Posterior vena cava (tissue), 2 donors: ENCODE data around the gene KCNN4. TPM values are rescaled to one million over a fixed set of nuclear protein-coding genes. Genes with fewer than 3 reads are reported as not detected.

Experiments used
- DNase-seq: peaks from one replicate; pipeline ENCODE4 v3.0.0-alpha.2; 2020; ENCODE audit warnings: low spot score
- intact Hi-C, 2 donors: fragments of 100-400 bp; cut with DNase I; formaldehyde crosslinking; loops; one replicate each; pipeline versions ENCODE4 v1.14.1 to v1.14.2; 2022 to 2023
- total RNA-seq, 2 donors: library from RNA; stranded (reverse); fragmentation: NEBNext Ultra II Directional; extraction: Animal tissue kit (Norgen Biotek cat#: 25700); gene quantifications; one replicate each; pipeline ENCODE4 v1.2.1, GENCODE V29; 2021
- donor health status: DM: yes; HTN: yes; CAD: no.
- donor health status: DM: yes; HTN: yes; CAD: no.

KCNN4 gene
- total RNA-seq, 2 donors from 2014 or later, result 4.0 to 5.8 TPM

GRCh38 chr19:43729919-43730318 is 50.9 kb downstream of the KCNN4 start:
- intact Hi-C loops, result no loop called here

GRCh38 chr19:43727593-43727853 is 53.2 kb downstream of the KCNN4 start:
- intact Hi-C loops, result no loop called here
- no peak for DNase-seq

More at GRCh38 chr19:43729919-43730318, 50.9 kb downstream of the KCNN4 start:
- DNase-seq, result no peak

GRCh38 chr19:43726736-43727592 is 53.8 kb downstream of the KCNN4 start:
- intact Hi-C loops, result no loop called here
- no peak for DNase-seq

DNA sequence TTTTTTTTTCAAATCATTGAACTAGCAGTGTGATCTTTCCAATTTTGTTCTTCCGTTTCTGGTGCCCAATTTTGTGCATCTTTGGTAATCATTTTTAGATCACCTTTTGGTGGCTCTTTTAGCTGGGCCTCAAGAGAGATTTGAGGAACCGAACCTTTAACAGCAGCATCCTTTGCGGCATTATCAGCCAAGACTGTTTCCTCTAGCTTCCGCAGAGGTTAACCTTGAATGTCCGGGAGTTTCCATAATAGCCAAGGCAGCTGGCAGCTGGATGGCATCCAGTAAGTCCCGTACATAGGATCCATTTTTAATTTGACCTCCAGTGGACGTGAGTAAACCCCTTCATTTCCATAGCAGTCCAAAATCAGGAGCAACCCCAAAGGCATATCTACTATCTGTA is 55.3 kb downstream of the KCNN4 start:
- no peak for DNase-seq
- intact Hi-C loops, result no loop called here

DNA sequence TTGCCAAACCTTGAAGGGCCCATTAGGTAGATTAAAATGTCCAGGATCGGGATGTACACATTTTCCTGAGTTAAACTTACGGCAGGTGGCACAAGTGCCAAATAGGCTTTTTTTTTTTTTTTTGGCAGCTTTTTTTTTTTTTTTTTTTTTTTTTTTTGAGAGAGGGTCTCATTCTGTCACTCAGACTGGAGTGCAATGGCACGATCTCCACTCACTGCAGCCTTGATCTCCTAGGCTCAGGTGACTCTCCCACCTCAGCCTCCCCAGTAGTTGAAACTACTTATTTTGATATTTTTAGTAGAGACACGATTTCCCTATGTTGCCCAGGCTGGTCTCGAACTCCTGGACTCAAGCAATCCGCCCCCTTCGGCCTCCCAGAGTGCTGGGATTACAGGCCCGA is 55.9 kb downstream of the KCNN4 start:
- DNase-seq, result no peak
- intact Hi-C loops, result no loop called here

DNA sequence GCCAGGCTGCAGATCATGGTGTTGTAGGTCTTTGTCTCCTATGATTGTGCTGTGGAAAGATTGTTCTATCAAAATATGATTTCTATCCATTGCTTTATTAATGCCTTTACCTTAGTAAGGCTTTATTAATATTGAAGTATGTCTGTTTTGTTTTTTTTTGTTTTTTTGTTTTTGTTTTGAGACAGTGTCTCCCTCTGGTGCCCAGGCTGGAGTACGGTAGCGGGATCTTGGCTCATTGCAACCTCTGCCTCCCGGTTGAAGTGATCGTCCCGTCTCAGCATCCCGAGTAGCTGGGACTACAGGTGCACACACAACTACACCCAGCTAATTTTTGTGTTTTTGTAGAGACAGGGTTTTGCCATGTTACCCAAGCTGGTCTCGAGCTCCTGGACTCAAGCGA is 57.2 kb downstream of the KCNN4 start:
- intact Hi-C loops, result no loop called here
- DNase-seq, result no peak

DNA sequence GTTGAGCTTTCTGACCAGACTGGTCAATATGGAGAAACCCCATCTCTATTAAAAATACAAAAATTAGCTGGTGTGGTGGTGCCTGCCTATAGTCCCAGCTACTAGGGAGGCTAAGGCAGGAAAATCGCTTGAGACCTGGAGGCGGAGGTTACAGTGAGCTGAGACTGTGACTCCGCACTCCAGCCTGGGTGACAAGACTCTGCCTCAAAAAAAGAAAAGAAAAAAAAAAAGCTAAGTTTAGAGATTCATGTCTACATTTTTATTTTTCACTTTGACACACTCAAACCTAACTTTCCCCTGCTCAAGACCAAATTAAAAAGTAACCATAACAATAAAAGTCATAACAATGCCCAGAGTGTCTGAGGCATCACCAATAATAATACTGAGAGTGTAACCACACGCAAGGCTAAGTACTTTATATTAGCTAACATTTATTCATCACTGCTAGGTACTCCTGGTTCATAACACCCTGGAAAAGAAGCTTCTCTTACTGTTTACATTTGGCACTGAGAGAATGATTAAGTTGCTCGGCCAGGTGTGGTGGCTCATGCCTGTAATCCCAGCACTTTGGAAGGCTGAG is 59.2 kb downstream of the KCNN4 start:
- DNase-seq, result no peak
- intact Hi-C loops, result no loop called here

- no peak for DNase-seq
- intact Hi-C loops, result no loop called here
These were observed 59.8 kb downstream of the KCNN4 start for GRCh38 chr19:43720936-43721335.

DNA sequence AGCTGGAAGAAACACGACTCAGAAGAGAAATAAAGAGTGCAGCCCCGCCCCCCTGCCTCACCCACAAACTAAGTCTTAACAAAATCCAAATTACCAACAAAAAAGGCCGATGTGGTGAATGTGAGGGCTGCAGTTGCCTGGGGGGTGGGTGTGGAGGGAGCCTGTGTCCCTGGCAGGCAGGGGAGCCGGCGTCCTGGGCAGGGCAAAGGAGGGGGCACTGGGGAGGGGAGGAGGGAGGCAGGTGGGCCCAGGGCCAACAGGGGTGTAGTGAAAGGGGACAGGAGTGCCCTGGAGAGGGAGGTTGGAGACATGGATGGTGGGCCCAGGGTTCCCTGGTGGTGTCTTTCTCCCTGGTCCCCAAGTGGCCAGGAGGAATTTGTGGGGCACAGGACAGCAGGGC is 60.9 kb downstream of the KCNN4 start:
- intact Hi-C loops, result no loop called here
- no peak for DNase-seq

DNA sequence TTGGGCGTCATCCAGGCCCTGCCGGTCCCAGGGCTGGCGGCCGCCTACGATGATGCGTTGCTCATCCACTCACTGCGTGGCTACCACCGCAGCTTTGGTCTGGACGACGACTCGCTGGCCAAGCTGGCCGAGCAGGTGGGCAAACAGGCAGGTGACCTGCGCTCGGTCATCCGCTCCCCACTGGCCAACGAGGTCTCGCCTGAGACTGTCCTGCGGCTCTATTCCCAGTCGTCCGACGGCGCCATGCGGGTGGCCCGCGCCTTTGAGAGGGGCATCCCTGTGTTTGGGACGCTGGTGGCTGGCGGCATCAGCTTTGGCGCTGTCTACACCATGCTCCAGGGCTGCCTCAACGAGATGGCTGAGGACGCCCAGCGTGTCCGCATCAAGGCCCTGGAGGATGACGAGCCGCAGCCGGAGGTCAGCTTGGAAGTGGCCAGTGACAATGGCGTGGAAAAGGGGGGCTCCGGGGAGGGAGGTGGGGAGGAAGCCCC is 61.4 kb downstream of the KCNN4 start:
- intact Hi-C loops, result no loop called here
- DNase-seq, result no peak

DNA sequence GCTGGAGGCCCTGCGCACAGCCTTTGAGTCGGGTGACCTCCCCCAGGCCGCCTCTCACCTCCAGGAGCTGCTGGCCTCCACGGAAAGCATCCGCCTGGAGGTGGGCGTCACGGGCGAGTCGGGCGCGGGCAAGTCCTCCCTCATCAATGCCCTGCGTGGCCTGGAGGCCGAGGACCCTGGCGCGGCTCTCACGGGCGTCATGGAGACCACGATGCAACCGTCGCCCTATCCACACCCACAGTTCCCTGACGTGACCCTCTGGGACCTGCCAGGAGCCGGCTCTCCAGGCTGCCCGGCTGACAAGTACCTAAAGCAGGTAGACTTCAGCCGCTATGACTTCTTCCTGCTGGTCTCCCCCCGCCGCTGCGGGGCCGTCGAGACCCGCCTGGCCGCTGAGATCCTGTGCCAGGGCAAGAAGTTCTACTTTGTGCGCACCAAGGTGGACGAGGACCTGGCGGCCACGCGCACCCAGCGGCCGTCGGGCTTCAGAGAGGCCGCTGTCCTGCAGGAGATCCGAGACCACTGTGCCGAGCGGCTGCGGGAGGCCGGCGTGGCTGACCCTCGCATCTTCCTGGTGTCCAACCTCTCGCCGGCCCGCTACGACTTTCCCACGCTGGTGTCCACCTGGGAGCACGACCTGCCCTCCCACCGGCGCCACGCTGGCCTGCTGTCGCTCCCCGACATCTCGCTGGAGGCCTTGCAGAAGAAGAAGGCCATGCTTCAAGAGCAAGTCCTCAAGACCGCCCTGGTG is 62.0 kb downstream of the KCNN4 start:
- intact Hi-C loops, result no loop called here

More for the DNA sequence above, 62.0 kb downstream of the KCNN4 start:
- peak; percentile 75 for DNase-seq

Other genes with a start within 250 kb of the KCNN4 start
- 1 to 10 TPM; 2.1 to 3.4 TPM for gene ZNF575, start 247.8 kb downstream of the KCNN4 start, total RNA-seq
- 10 to 100 TPM; 13.7 to 14.2 TPM for gene XRCC1, start 205.4 kb downstream of the KCNN4 start, total RNA-seq
- 10 to 100 TPM in 1 of 2 donors, 1 to 10 TPM in 1; 9.1 to 12.8 TPM for gene PINLYP, start 205.2 kb downstream of the KCNN4 start, total RNA-seq
- gene IRGQ, start 184.8 kb downstream of the KCNN4 start, total RNA-seq, result 10 to 100 TPM; 19.2 to 21.0 TPM
- gene ZNF576, start 184.4 kb downstream of the KCNN4 start, total RNA-seq, result 10 to 100 TPM in 1 of 2 donors, 1 to 10 TPM in 1; 8.9 to 13.2 TPM
- under 1 TPM; 0.23 to 0.38 TPM for gene SRRM5, start 168.9 kb downstream of the KCNN4 start, total RNA-seq
- 10 to 100 TPM; 22.9 to 29.2 TPM for gene ZNF428, start 161.3 kb downstream of the KCNN4 start, total RNA-seq
- 1 to 10 TPM; 3.3 to 4.0 TPM for gene CADM4, start 141.1 kb downstream of the KCNN4 start, total RNA-seq
- 10 to 100 TPM; 35.2 to 45.4 TPM for gene PLAUR, start 110.8 kb downstream of the KCNN4 start, total RNA-seq
- not detected for gene IRGC, start 64.9 kb downstream of the KCNN4 start, total RNA-seq
- gene SMG9, start 26.0 kb downstream of the KCNN4 start, total RNA-seq, result 10 to 100 TPM; 35.3 to 40.4 TPM
- gene LYPD5, start 21.5 kb upstream of the KCNN4 start, total RNA-seq, result 1 to 10 TPM; 2.5 to 4.0 TPM
- gene ZNF283, start 46.3 kb upstream of the KCNN4 start, total RNA-seq, result 1 to 10 TPM; 9.7 to 9.8 TPM
- gene ZNF404, start 103.0 kb upstream of the KCNN4 start, total RNA-seq, result 1 to 10 TPM; 2.1 to 3.4 TPM
- gene ZNF45, start 154.3 kb upstream of the KCNN4 start, total RNA-seq, result 10 to 100 TPM; 11.5 to 14.4 TPM
- gene ZNF221, start 170.3 kb upstream of the KCNN4 start, total RNA-seq, result 1 to 10 TPM; 4.4 to 7.4 TPM
- gene ZNF155, start 203.2 kb upstream of the KCNN4 start, total RNA-seq, result 1 to 10 TPM; 5.0 to 6.7 TPM
- 1 to 10 TPM; 3.6 to 3.9 TPM for gene ZNF230, start 222.0 kb upstream of the KCNN4 start, total RNA-seq
- gene ZNF222, start 244.4 kb upstream of the KCNN4 start, total RNA-seq, result 1 to 10 TPM; 3.5 to 4.1 TPM